NCI-H2196 (cell line): Measurements from ENCODE around the gene SRRT.
"Not testable (repeated sequence)": the region's sequence is repeated elsewhere in the genome, so short reads cannot be mapped to it uniquely, and the experiment has no call there.

Source experiments
- DNase-seq: peaks from one replicate; lab custom pipeline; 2025; ENCODE audit not compliant: unreplicated experiment; lab: John Stamatoyannopoulos, UW

SRRT gene

DNA sequence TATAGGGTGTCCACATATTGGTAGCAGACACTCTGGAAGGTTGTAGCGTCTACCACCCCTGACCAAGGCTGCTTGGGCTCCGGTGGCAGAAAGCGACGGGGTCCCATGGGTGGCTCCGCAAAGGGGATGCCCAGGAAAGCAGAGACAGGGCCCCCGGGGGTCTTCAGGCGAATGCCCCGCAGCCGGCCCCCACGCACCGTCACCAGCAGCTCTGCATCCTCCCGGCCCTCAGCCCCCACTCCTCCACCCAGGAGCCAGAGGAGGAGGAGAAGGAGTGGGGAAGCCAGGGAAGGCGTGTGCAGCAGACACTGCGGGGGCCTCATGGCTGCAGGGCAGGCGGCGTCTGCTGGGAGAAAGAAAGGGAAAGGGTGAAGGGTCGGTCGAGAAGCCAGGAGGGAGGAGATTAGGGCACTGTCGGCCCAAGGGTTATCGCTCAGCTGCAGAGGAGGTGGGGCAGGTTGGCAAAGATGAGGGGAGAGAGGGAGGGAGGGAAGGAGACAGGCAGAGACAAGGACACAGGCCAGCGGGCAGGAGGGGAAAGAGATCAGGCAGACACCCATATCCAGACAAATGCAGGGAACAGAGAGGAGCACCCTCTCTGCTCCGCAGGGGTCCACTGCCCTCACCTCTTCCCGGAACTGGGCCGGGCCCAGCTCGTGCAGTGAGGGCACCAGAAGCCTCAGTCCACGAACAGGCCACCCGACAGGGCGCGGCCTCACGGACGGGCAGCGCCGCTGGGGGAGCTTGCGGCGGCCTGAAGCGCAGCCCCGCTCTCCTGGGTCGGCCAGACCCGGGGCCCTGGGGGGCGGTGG is 19.2 kb downstream of the SRRT start:
- no peak for DNase-seq

DNA sequence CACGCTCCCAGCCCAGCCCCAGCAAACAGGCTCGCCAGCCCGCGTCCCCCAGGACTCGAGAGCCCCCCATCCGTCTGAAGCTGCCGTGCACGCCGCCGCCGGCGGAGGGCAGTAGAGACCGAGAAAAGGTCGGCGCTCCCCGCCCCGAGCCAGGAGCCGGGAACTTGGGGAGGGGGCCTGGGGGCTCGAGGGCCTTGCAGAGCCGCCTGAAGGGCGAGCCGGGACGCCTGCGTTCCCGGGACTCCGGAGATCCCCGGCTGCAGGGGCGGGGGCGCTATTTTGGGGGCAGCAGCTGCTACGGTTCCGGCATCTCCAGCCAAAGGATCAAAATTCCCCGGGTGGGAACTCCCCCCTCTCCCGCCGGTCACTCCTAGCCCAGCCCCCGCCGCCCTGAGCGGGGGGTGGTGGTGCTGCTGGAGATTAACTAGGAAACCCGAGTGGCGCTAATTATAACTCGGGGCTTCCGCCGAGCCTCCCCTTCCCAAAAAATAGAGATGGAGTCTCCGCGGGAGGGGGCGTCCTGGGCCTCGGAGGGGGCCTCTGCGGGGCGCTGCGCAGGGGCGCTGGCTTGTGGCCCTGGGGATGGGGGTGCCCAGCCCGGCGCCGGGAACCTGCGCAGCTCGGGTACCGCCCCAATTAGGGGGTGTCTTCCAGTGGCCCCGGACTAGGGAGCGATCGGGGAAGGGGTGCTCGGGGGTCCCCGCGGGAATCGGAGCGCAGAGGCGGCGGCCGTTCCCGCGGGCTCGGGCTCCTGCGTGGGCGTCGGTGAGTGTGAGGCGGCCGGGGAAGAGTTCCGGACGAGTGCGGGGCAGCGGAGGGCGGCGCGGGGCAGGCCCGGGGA is 20.2 kb downstream of the SRRT start:
- peak; percentile 44 for DNase-seq

DNA sequence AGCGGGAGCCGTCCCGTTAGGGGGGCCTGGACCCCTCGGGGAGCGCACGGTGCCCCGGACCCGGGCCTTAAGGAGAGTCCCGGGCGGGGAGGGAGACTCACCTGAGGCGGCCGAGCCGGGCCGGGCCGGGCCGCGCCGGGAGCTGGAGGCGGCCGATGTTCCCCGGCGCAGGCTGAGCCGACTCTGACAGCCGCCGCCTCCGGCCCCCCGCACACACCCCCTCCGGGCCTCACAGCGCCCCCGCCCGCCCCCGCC is 20.7 kb downstream of the SRRT start, which contains the start of gene ACHE:
ACHE (minus strand) TSS at position 188 of the 255 bp plus-strand sequence. CDS start 1,656 bp downstream, outside the sequence.
- DNase-seq, result no peak

DNA sequence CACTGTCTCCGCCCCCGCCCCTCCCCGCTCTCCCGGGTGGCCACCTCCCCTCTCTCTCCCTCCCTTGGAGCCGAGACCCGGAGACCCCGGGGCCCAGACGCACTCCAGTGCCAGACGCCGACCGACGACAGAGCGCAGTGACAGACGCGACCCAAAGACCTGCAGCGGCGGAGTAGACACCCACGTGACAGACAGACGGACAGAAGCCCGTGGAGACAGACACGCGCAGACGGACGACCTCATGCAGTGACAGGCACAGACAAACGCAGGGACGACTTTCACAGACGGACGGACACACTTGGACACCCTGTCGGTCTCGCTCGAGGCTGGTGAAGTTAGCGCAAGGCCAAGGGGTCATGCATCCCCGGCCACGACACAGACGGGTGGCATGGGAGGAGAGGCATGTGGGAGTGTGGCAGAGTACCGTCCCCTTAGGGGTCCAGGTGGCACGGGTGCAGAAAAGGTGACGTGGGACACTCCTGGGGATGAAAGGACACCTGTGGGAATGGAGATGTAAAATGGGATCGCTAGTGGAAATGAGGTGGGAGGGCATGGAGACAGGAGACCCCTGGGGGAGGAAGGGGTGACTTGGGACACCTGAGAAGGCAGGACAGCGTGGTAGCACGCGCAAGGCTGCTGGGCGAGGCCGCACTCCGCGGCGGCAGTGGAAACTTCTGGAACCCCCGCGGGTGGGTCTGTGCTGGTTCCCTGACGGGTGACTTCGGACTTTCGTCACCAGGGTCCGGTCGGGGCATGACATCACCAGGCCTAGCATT is 21.2 kb downstream of the SRRT start:
- peak; percentile 44 for DNase-seq

DNA sequence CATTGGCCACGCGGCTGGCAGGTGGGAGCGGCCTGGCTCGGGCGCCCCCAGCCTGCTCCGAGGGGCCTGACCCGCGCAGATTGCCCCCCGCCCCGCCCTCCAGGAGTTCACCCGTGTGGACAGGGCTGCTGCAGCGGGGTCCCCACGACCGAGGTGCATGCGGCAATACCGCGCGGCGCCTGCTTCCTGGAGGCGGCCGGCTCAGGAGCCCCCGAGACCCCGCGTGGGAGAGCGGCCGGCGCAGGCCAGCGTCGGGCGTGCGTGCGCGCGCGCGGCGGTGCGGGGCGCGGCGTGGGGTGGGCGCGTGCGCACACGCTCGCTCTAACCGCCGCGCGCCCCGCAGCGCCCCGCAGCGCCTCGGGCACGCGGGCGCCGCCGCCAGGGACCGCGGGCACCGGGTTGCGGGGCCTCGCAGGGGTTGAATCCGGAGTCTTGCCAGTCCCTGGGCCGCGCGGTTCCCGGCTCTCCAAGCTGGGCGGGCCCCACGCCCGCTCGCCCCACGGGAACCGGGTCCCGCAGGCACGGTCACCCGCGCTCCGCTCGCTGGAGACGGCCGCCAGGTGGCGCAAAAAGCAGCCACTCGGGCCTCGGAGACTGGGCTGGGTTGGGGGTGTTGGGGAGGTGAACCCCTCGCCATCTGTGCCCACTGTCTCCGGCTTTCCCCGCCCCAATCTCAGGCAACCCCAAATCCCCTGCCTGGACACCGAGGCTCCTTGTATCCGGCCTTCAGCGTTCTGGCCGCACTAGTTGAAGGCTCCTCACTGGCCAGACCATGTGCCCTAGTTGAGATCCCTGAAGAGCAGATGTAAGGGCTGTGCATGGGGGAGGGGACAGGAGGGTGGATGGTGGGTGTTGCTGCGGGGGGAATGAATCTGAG is 22.1 kb downstream of the SRRT start:
- peak; percentile 44 for DNase-seq

DNA sequence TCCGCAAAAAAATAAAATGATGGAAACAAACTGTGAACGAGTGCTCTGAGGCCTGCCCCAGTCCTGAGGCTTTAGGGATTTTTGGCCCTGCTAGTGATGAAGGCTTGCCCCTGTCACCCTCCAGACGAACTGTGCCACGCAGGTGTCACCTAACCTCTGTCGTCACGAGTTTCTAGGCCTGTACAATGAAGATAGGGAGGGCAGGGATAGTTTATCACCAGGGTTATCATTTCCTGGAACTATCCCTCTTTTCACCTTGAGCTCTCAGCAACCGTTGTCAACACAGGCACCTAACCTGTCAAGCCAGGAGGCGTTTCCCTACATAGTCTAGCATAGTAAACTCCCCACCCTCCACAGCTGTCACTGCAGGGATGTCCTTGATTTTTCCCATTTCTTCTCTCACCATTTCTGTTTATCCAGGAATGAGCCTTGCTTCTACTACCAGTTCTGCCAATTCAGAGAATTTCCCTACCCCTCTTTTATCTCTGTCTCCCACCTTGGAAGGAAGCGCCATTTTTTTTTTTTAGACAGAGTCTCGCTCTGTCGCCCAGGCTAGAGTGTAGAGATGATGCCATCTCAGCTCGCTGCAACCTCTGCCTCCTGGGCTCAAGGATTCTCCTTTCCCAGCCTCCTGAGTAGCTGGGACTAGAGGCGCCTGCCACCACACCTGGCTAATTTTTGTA is 23.0 kb downstream of the SRRT start:
- DNase-seq, result no peak

DNA sequence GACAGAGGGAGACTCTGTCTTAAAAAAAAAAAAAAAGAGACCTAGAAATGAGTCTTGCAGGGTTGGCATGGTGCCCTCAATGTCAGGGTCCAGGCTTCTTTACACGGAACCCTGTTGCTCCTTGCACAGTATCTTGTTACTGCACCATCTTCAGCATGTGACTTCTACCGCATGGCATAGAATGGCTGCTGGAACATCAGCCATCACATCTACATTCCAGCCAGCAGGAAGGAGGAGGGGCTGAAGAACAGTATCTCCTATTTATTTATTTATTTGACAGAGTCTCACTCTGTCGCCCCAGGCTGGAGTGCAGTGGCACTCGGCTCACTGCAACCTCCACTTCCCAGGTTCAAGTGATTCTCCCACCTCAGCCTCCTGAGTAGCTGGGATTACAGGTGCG is 24.5 kb downstream of the SRRT start:
- no peak for DNase-seq

DNA sequence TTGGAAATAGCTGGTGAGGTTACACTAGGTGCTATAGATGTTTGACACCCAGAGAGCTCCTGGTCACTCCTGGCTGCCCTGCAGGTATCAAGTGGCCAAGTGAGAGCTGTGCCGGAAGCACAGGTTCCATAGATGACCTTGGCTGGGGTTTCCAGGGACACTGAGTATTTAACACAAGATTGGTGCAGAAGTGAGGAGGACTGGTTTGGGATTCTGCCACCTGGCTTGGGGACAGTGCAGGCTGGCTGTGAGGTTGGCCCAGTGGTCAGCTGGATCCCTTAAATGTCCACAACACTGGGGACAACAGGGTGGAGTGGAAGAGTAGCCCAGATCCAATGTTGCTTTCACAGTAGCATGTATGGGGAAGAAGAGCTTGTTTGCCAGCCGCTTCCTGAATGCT is 26.1 kb downstream of the SRRT start:
- DNase-seq, result no peak

DNA sequence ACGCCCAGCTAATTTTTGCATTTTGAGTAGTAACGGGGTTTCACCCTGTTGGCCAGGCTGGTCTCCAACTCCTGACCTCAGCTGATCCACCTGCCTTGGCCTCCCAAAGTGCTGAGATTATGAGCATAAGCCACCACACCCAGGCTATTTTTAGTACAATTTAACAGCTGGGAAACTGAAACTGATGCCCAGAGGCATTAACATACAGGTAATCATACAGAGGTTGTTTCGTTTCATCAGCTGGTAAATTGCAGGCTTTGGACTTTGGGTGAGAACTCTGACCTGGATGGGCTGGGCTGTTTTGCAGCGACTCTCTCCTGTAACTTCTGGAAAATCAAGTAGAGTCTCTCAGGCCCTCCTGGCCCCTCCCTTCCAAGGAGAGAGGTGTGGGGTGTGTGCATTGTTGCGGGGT is 27.0 kb downstream of the SRRT start:
- DNase-seq, result no peak

DNA sequence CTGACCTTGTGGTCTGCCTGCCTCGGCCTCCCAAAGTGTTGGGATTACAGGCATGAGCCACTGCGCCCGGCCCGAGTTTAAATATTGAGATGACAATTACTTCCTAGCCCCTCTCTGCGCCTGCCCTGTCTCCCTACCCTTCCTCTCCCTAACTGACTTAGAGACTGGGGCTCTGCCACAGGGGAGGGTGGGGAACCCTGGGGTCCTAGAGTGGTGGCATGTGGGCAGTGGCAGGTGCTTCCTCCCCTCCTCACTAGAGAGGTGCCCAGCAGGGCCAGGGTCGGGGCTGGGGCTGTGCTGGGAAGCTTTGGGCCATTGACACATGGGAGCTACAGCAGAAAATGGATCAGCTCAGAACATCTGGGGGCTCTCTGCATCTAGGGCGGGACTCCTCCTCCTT is 27.7 kb downstream of the SRRT start:
- no peak for DNase-seq

DNA sequence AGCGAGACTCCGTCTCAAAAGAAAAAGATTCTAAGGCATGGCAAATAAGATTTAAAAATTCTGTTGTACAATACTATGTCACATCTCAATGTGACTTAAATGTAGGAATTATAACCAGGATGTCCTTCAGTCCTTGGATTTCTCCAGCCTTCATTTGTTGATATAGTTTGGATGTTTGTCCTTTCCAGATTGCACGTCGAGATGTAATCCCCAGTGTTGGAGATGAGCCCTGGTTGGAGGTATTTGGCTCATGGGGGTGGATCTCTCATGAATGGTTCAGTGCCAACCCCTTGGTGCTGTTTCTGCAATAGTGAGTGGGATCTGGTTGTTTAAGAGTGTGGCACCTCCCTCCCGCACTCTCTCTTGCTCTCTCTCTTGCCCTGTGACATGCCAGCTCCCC is 33.6 kb downstream of the SRRT start:
- DNase-seq, result no peak

DNA sequence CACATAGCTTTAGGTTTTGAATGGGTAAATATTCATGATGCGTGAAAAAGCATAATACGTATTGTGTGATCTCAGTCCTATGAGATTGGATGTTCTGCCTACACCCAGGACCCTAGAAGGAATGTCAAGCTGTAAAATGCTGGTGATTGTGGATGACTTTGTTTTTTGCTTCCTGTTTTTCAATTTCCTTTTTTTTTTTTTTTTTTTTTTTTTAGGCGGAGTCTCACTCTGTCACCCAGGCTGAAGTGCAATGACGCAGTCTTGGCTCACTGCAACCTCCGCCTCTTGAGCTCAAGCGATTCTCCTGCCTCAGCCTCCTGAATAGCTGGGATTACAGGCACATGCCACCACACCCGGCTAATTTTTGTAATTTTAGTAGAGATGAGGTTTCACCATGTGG is 35.5 kb downstream of the SRRT start:
- DNase-seq, result not testable (repeated sequence)

DNA sequence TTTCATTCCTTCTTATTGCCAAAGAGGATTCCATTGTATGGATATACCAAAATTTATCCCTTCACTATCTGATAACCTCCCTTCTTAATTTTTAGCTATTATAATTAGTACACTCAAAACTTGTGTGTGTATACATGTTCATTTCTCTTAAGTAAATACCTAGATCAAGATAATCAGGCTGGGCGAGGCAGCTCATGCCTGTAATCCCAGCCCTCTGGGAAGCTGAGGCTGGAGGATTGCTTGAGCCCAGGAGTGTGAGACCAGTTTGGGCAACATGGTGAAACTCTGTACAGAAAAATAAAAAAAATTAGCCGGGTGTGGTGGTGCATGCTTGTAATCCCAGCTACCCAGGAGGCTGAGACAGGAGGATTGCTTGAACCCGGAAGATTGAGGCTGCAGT is 36.6 kb downstream of the SRRT start:
- no peak for DNase-seq

DNA sequence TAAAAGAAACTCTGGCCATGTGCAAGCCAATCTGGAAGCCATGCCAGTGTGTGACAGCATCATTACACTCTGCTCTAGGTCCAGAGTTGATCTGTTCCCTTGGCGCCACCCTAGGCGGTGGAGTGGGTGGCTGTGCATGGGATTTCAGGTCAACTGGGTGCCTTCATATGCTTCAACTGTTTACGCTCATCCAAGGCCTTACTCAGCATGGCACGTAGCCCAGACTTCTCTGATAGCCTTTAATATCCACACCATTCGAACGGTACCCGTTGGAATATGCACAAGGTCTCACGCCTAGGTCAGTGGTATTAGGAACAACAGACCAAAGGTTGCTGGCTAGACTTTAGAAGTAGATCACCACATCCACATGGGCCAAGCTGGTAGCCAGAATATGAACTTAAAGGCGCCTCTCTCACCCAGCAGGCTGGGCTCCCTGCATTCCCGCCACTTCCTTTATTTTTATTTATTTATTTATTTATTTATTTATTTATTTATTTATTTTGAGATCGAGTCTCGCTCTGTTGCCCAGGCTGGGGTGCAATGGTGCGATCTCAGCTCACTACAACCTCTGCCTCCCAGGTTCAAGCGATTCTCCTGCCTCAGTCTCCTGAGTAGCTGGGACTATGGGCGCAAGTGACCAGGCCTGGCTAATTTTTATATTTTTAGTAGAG is 39.4 kb downstream of the SRRT start:
- DNase-seq, result no peak

DNA sequence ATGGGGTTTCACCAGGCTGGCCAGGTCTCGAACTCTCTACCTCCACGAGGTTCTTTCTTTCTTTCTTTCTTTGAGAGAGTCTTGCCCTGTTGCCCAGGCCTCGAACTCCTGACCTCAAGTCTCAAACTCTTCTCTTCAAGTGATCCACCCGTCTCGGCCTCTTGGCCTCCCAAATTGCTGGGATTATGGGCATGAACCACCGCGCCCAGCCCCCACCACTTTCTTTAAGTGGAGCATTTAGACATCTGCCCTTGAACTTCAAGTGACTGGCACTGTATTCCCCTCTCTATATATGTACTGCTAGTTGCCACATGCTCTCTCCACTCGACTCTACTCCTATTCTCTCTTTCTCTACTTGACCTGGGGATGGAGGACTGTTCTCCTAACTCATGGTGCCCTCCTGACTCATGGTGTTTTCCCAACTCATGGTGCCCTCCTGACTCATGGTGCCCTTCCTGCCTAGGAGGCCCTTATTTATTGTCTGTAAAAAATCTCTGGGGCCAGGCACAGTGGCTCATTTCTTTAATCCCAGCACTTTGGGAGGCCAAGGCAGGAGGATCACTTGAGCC is 40.1 kb downstream of the SRRT start:
- no peak for DNase-seq

DNA sequence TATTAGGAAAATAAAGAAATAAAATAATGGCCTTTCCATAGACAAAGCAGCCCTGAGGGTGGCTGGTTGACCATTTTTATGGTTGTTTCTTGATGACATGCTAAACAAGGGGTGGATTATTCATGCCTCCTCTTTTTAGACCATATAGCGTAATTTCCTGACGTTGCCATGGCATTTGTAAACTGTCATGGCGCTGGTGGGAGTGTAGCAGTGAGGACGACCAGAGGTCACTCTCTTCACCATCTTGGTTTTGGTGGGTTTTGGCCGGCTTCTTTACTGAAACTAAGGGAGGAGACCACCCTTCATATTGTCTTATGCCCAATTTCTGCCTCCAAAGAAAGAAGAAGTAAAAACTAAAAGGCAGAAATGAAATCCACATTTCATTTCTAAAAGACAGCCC is 44.4 kb downstream of the SRRT start:
- not testable (repeated sequence) for DNase-seq

DNA sequence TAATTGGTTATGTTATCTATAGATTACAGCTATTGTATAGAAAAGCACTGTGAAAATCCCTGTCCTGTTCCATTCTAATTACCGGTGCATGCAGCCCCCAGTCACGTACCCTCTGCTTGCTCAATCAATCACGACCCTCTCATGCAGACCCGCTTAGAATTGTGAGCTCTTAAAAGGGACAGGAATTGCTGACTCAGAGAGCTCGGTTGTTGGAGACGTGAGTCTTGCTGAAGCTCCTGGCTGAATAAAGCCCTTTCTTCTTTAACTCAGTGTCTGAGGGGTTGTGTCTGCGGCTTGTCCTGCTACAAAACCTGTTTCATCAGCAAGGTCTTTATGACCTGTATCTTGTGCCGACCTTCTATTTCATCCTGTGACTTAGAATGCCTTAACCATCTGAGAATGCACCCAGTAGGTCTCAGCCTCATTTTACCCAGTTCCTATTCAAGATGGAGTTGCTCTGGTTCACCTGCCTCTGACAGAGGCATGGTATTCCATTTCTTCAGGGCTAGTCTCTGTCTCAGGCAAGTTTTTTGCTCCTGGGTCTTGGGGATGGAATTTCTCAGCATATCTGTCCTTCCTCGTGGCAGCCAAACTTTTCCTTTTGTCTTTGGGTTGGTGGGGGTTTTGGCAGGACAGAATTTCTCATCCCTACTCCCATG is 45.0 kb downstream of the SRRT start:
- DNase-seq, result not testable (repeated sequence)

DNA sequence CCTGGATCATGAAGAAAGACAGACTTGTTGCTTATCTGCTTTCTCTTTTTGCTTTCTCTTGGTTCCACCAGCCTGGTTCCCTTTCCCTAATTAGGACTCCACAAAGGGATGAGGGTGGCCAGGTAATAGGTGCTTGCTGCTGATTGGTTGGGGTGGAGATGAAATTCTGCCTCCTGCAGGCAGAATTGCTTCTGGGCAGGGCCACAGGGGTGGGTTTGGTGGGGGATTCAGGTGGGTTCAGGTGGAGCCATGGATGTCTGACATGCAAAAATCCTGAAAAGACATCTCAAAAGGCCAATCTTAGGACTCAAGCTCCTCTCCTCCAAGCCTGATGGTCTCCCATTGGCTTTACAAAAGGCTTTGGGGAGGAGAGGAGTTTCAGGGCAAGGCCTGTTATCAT is 46.1 kb downstream of the SRRT start:
- DNase-seq, result no peak

DNA sequence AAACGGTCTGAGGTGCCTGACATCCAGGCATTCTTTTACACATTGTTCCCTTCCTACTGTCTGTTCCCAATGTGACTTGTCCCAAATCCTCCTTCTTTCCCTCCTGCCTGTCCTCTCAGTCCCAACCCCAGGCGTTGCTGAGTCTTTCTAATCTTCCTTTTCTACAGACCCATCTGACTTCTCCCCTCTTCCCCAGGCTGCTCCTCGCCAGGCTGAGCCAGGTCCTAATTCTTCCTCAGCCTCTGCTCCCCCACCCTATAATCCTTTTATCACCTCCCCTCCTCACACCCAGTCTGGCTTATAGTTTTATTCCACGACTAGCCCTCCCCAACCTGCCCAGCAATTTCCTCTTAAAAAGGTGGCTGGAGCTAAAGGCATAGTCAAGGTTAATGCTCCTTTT is 48.7 kb downstream of the SRRT start:
- not testable (repeated sequence) for DNase-seq
